ENCODE results near the gene RPS19.

- TF ChIP-seq CTCF (IDR thresholded peaks at IDR 0.05) (no peak), POLR2A (IDR thresholded peaks at IDR 0.05) (no peak)
Measured at GRCh38 chr19:41912899-41913537, 53.0 kb downstream of the RPS19 start.
